ENCODE data around the gene FIGNL1.

The FIGNL1 gene

DNA sequence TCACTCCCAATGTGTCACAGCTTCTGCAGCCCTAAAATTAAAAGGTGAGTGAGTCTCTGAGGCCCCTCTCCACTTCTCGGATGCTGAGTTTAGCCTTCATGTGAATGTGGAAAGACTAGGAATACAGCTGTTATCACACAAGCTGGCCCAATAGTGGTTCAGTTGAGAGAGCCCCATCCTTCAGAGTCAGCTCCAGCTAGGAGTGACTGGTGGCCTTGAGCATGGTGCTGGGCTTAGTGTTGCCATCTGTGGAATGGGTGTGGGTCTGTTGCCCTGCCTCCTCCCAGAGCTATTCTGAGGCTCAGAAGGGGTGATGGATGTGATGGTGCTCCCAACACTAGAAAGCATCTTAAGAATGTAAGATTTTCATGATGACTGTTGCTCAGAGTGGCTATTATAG is 55.8 kb downstream of the FIGNL1 start:
- no peak for DNase-seq

All from NCI-H1417 treated with DMSO at 0.1 percent for 48 hours (cell line).